HG03432 (cell line): ENCODE measurements around the gene HIVEP3.
"Not testable (repeated sequence)": the region's sequence is repeated elsewhere in the genome, so short reads cannot be mapped to it uniquely, and the experiment has no call there.

ENCODE experiments used
- ATAC-seq: cut with Tn5 transposase; IDR thresholded peaks from one replicate; pipeline ENCODE4 v1.9.1; 2021; ENCODE audit warnings: mild to moderate bottlenecking, moderate library complexity; ENCODE audit not compliant: unreplicated experiment

HIVEP3 gene

GRCh38 chr1:41574842-41575241 lies 343.9 kb downstream of the HIVEP3 start:
- no peak for ATAC-seq

- ATAC-seq: no peak
Measured at GRCh38 chr1:41573785-41574713, 344.7 kb downstream of the HIVEP3 start.

GRCh38 chr1:41573194-41573593 lies 345.5 kb downstream of the HIVEP3 start:
- ATAC-seq: no peak

GRCh38 chr1:41572224-41572623 lies 346.5 kb downstream of the HIVEP3 start:
- no peak for ATAC-seq

- no peak for ATAC-seq
Measured at GRCh38 chr1:41571041-41571440, 347.7 kb downstream of the HIVEP3 start.

- no peak for ATAC-seq
Measured at GRCh38 chr1:41568204-41568603, 350.5 kb downstream of the HIVEP3 start.

- no peak for ATAC-seq
Measured at GRCh38 chr1:41566969-41567368, 351.8 kb downstream of the HIVEP3 start.

GRCh38 chr1:41566274-41566885 lies 352.3 kb downstream of the HIVEP3 start:
- no peak for ATAC-seq

- no peak for ATAC-seq
Measured at GRCh38 chr1:41564741-41565475, 353.8 kb downstream of the HIVEP3 start.

- no peak for ATAC-seq
Measured at GRCh38 chr1:41562328-41562727, 356.4 kb downstream of the HIVEP3 start.

- ATAC-seq: no peak
Measured at GRCh38 chr1:41560931-41561330, 357.8 kb downstream of the HIVEP3 start.

- no peak for ATAC-seq
Measured at GRCh38 chr1:41560496-41560895, 358.2 kb downstream of the HIVEP3 start.

- no peak for ATAC-seq
Measured at GRCh38 chr1:41559331-41559730, 359.4 kb downstream of the HIVEP3 start.

GRCh38 chr1:41558761-41559171 lies 360.0 kb downstream of the HIVEP3 start:
- no peak for ATAC-seq

GRCh38 chr1:41557751-41558455 lies 360.8 kb downstream of the HIVEP3 start:
- ATAC-seq: no peak

GRCh38 chr1:41554746-41555145 lies 364.0 kb downstream of the HIVEP3 start:
- not testable (repeated sequence) for ATAC-seq

GRCh38 chr1:41547781-41548560 lies 370.8 kb downstream of the HIVEP3 start:
- ATAC-seq: no peak

- ATAC-seq: no peak
Measured at GRCh38 chr1:41547336-41547735, 371.4 kb downstream of the HIVEP3 start.

GRCh38 chr1:41546833-41547135 lies 371.9 kb downstream of the HIVEP3 start:
- ATAC-seq: no peak
